HepG2 (cell line): Measurements from ENCODE around the gene UBE2C. TPM values are rescaled to one million over a fixed set of nuclear protein-coding genes. Genes with fewer than 3 reads are reported as not detected.

ENCODE experiments used
- ATF7-NPFF ChIP-seq: sonication (generic); formaldehyde crosslinking; IDR thresholded peaks from 2 replicates; pipeline ENCODE4 v1.8.1; 2023; ENCODE audit warnings: mild to moderate bottlenecking, low read depth, missing genetic modification reagents, moderate library complexity
- BRD4 ChIP-seq: sonication (generic); formaldehyde crosslinking; IDR thresholded peaks from 2 replicates; pipeline ENCODE4 v1.4.0; 2020; ENCODE audit warnings: missing genetic modification reagents
- DNMT1 ChIP-seq: sonication (generic); formaldehyde crosslinking; IDR thresholded peaks from 2 replicates; pipeline ENCODE4 v1.5.1; 2020; ENCODE audit warnings: mild to moderate bottlenecking, missing genetic modification reagents
- DZIP1 ChIP-seq: sonication (generic); formaldehyde crosslinking; IDR thresholded peaks from 2 replicates; pipeline ENCODE4 v1.5.0; 2020; ENCODE audit warnings: mild to moderate bottlenecking, missing genetic modification reagents
- ELF3 ChIP-seq: IDR thresholded peaks from 2 replicates; pipeline ENCODE4 v1.6.1; 2016; ENCODE audit warnings: missing genetic modification reagents, missing compliant biosample characterization
- ETV5 ChIP-seq: IDR thresholded peaks from 2 replicates; pipeline ENCODE4 v1.6.1; 2018; ENCODE audit warnings: missing biosample characterization, missing genetic modification reagents, inconsistent platforms, borderline replicate concordance
- FOXK1 ChIP-seq: sonication (generic); formaldehyde crosslinking; IDR thresholded peaks from 2 replicates; pipeline ENCODE4 v1.4.0; 2020; ENCODE audit warnings: low read depth, missing genetic modification reagents, borderline replicate concordance
- GLI4 ChIP-seq: sonication (generic); formaldehyde crosslinking; IDR thresholded peaks from 2 replicates; pipeline ENCODE4 v1.5.1; 2020; ENCODE audit warnings: missing genetic modification reagents, mild to moderate bottlenecking, moderate library complexity, borderline replicate concordance
- HOXA9 ChIP-seq: sonication (generic); formaldehyde crosslinking; IDR thresholded peaks from 2 replicates; pipeline ENCODE4 v1.8.1; 2022; ENCODE audit warnings: missing genetic modification reagents, mild to moderate bottlenecking, moderate library complexity, borderline replicate concordance
- ISL2 ChIP-seq: sonication (generic); formaldehyde crosslinking; IDR thresholded peaks from 2 replicates; pipeline ENCODE4 v1.5.0; 2020; ENCODE audit warnings: missing genetic modification reagents
- MLLT10 ChIP-seq: sonication (generic); formaldehyde crosslinking; IDR thresholded peaks from 2 replicates; pipeline ENCODE4 v1.4.0; 2020; ENCODE audit warnings: missing genetic modification reagents
- PBX3 ChIP-seq: sonication (generic); formaldehyde crosslinking; IDR thresholded peaks from 2 replicates; pipeline ENCODE4 v1.8.1; 2023; ENCODE audit warnings: missing genetic modification reagents, inconsistent platforms, borderline replicate concordance
- PHF21A ChIP-seq: sonication (generic); formaldehyde crosslinking; IDR thresholded peaks from 2 replicates; pipeline ENCODE4 v1.5.0; 2020; ENCODE audit warnings: mild to moderate bottlenecking, missing genetic modification reagents
- PITX1 ChIP-seq: sonication (generic); formaldehyde crosslinking; IDR thresholded peaks from 2 replicates; pipeline ENCODE4 v1.5.1; 2020; ENCODE audit warnings: mild to moderate bottlenecking, missing genetic modification reagents
- PRPF4 ChIP-seq: fragments of 200-400 bp; formaldehyde crosslinking; IDR thresholded peaks from 2 replicates; pipeline ENCODE4 v1.6.1; 2016; ENCODE audit warnings: low read length, low read depth; ENCODE audit not compliant: poor library complexity, severe bottlenecking
- RXRA ChIP-seq: sonication (generic); formaldehyde crosslinking; IDR thresholded peaks from 2 replicates; pipeline ENCODE4 v1.5.1; 2020; ENCODE audit warnings: missing genetic modification reagents
- SIN3A ChIP-seq: IDR thresholded peaks from 2 replicates; pipeline ENCODE4 v1.6.1; 2011; ENCODE audit warnings: low read depth, mild to moderate bottlenecking, control low read depth, low read length, borderline replicate concordance
- SMC3 ChIP-seq: IDR thresholded peaks from 2 replicates; pipeline ENCODE4 v1.6.1; 2011; ENCODE audit warnings: low read length, improper control_type of control experiment
- SRSF1 ChIP-seq: fragments of 200-400 bp; formaldehyde crosslinking; optimal IDR thresholded peaks from 2 replicates; pipeline ENCODE3; 2017; ENCODE audit warnings: mild to moderate bottlenecking, low read depth, low read length, moderate library complexity
- ZFP41 ChIP-seq: sonication (generic); formaldehyde crosslinking; IDR thresholded peaks from 2 replicates; pipeline ENCODE4 v1.4.0; 2020; ENCODE audit warnings: mild to moderate bottlenecking, missing genetic modification reagents, borderline replicate concordance
- ZFP90 ChIP-seq: sonication (generic); formaldehyde crosslinking; IDR thresholded peaks from 2 replicates; pipeline ENCODE4 v1.8.0; 2022; ENCODE audit warnings: missing genetic modification reagents, mild to moderate bottlenecking, inconsistent platforms, borderline replicate concordance
- ZFX ChIP-seq: sonication (generic); formaldehyde crosslinking; IDR thresholded peaks from 2 replicates; pipeline ENCODE4 v1.4.0; 2020; ENCODE audit warnings: mild to moderate bottlenecking, low read depth, missing genetic modification reagents, moderate library complexity
- ZNF3 ChIP-seq: IDR thresholded peaks from 2 replicates; pipeline ENCODE4 v1.7.0; 2017; ENCODE audit warnings: inconsistent platforms
- ZNF317 ChIP-seq: sonication (generic); formaldehyde crosslinking; IDR thresholded peaks from 2 replicates; pipeline ENCODE4 v1.5.0; 2020; ENCODE audit warnings: mild to moderate bottlenecking, missing genetic modification reagents
- ZNF343 ChIP-seq: sonication (generic); formaldehyde crosslinking; IDR thresholded peaks from 2 replicates; pipeline ENCODE4 v1.4.0; 2020; ENCODE audit warnings: mild to moderate bottlenecking, missing genetic modification reagents
- polyA plus RNA-seq, 8 experiments: library from polyadenylated mRNA; depleted of rRNA in 3 of 8; stranded (reverse) in 7 of 8; unstranded in 1 of 8; fragments of >200 nt; fragmentation: Illumina TruSeq in 4 of 8; extraction: Trizol in 4 of 8; gene quantifications; 2 replicates each; pipeline versions ENCODE4 v1.2.1 to v1.2.3, GENCODE V29; 2011 to 2016; ENCODE audit warnings: low read depth in 4 of 8, missing spikeins in 1 of 8, mixed read lengths in 1 of 8; ENCODE audit not compliant: insufficient read depth in 1 of 8
- total RNA-seq, 5 experiments: library from RNA; depleted of rRNA; stranded (reverse); fragments of >200 nt; fragmentation: Illumina TruSeq; extraction: Trizol; gene quantifications; 2 replicates each; pipeline ENCODE4 v1.2.3, GENCODE V29; 2016; ENCODE audit warnings: low read depth in 1 of 5

Gene UBE2C
- total and polyA plus RNA-seq, 2 of the 13 experiments (the other 11 are each of a cell fraction or from before 2014, with no cell fraction given), result 100 to 123 TPM

DNA sequence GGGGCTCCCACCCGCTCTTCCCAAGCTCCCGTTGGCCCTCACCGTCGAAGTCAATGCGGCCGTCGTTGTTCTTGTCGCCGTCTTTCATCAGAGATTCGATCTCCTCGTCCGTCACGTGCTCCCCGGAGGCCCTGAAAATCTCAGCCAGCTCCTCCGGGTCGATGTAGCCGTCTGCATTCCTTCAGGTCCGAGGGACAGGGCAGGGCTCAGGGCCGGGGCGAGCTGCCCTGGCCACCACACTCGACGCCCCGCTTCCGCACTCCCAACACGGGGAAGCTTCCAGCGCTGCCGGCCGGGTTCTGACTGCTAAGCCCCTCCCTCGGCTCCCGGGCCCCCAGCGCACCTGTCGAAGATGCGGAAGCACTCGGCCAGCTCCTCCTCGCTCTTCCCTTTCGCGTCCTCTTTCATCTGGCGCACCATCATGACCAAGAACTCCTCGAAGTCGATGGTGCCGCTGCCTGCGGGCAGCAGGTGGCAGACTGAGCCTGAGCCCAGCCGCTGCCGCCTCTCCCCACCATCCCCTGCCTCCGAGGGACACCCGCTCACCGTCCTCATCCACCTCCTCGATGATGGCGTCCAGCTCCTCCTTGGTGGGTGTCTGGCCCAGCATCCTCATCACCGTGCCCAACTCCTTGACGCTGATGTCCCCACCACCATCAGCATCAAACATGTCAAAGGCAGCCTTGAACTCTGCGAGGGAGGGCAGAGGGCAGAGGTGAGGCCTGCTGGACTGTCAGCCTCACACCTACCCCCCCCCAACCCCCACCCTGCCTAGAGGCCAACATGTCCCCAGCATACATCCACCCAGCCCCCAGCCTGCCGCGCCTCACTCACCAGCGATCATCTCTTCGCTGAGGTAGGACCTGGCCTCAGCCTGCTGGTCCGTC, 11.7 kb downstream of the UBE2C start (continued):
- TF ChIP-seq ISL2 (CRISPR knock-in tag) (no peak), ZFP90 (CRISPR knock-in tag) (no peak), PHF21A (CRISPR knock-in tag) (no peak), PITX1 (no peak), DNMT1 (peak; percentile 81; the same call in 1 of the 2 replicates), ATF7-NPFF (CRISPR knock-in tag) (no peak), ELF3 (CRISPR knock-in tag) (no peak), HOXA9 (CRISPR knock-in tag) (peak; percentile 77), PRPF4 (peak; percentile 85), RXRA (CRISPR knock-in tag) (peak; percentile 48), FOXK1 (CRISPR knock-in tag) (peak; percentile 33; the same call in 1 of the 2 replicates), DZIP1 (no peak), ETV5 (CRISPR knock-in tag) (no peak), ZNF317 (no peak), PBX3 (CRISPR knock-in tag) (no peak), ZNF3 (CRISPR knock-in tag) (no peak), ZNF343 (CRISPR knock-in tag) (no peak), BRD4 (CRISPR knock-in tag) (0 out of 2 replicates have a peak, but pooled peaks have one; percentile 16), ZFX (no peak), SRSF1 (no peak), ZFP41 (CRISPR knock-in tag) (no peak), MLLT10 (CRISPR knock-in tag) (no peak), SIN3A (no peak), GLI4 (CRISPR knock-in tag) (no peak), SMC3 (peak; percentile 45; the same call in 1 of the 2 replicates)
